Activated CD4-positive, alpha-beta T cell treated with anti-CD3 and anti-CD28 coated beads for 36 hours (primary cell): ENCODE data around the gene JAKMIP1. TPM values are rescaled to one million over a fixed set of nuclear protein-coding genes. Genes with fewer than 3 reads are reported as not detected.

Experiments used
- total RNA-seq, 2 experiments: library from RNA; stranded (reverse); gene quantifications; one replicate each; pipeline ENCODE4 v1.2.3, GENCODE V29; 2021

Gene JAKMIP1
- total RNA-seq, 2 experiments from 2014 or later: 3.1 to 3.9 TPM

Other genes starting within 250 kb of the JAKMIP1 start
- gene C4orf50, start 182.1 kb downstream of the JAKMIP1 start, total RNA-seq: under 1 TPM; 0.05 TPM
- 1 to 10 TPM; 3.4 to 4.8 TPM for gene WFS1, start 69.3 kb upstream of the JAKMIP1 start, total RNA-seq